AG04449 (cell line): ENCODE data around the gene GBX1.

ENCODE experiments used
- CTCF ChIA-PET: fragments of 350-600 bp; formaldehyde crosslinking; extraction: SDS; loops from one replicate; lab custom pipeline; 2021; ENCODE audit warnings: antibody characterized with exemption; lab: Yijun Ruan, JAX
- POLR2A ChIA-PET: fragments of 400-600, 350-600 bp; formaldehyde crosslinking; extraction: SDS; loops from one replicate; lab custom pipeline; 2020; ENCODE audit warnings: antibody characterized with exemption, inconsistent platforms; lab: Yijun Ruan, JAX
- DNase-seq: peaks from one replicate; pipeline ENCODE4 v3.0.0-alpha.2; 2010; ENCODE audit warnings: low read depth, low spot score
- H3K4me3 ChIP-seq: 2 replicates; pipeline ENCODE4 v1.5.1; 2011; ENCODE audit warnings: low read depth, mild to moderate bottlenecking, control low read depth, low read length
- TF ChIP-seq, protein P1 (sequence below): IDR thresholded peaks from one replicate; pipeline ENCODE4 v1.5.1; 2011; ENCODE audit warnings: mild to moderate bottlenecking, moderate library complexity, low read length, control low read depth, inconsistent platforms; ENCODE audit not compliant: insufficient read depth; ENCODE audit errors: missing control alignments

Gene GBX1

DNA sequence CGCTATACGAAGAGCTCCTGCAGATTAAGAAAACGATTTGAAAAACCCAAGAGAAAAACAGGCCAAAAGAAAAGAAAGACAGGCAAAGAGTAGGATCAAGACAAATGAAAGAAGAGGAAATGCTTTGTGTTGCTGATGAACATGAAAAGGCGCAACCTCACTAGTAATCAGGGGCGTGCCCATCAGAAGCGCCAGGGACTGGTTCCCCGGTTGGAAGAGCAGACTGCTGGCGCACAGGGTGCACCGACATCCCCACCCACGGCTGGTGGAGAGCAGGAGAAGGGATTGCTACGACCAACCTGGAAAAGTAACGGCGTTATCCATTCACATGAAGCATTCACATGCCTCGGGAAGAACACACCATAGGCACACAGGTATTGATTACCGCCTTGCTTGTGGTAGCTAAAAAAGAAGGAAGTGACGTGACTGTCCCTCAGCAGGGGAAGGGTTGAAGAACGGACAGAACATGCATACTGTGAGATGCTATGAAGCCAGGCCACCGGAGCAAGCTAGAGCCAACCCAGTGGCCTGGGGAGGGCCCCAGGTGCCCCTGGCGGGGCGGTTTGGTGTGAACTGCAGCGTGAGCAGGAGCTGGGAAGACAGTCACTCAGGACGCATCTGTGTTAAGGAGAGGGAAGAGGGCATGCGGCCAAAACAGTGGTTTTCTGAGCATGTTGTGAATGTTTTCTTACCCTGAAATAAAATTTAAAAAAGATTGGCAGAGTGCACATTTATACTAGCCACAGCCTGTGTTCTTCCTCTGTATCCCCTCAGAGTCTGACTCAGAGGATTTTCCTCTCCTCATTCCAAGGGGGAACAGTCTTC is 62.9 kb downstream of the GBX1 start:
- TF ChIP-seq, protein P1, sequence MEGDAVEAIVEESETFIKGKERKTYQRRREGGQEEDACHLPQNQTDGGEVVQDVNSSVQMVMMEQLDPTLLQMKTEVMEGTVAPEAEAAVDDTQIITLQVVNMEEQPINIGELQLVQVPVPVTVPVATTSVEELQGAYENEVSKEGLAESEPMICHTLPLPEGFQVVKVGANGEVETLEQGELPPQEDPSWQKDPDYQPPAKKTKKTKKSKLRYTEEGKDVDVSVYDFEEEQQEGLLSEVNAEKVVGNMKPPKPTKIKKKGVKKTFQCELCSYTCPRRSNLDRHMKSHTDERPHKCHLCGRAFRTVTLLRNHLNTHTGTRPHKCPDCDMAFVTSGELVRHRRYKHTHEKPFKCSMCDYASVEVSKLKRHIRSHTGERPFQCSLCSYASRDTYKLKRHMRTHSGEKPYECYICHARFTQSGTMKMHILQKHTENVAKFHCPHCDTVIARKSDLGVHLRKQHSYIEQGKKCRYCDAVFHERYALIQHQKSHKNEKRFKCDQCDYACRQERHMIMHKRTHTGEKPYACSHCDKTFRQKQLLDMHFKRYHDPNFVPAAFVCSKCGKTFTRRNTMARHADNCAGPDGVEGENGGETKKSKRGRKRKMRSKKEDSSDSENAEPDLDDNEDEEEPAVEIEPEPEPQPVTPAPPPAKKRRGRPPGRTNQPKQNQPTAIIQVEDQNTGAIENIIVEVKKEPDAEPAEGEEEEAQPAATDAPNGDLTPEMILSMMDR: no peak
- DNase-seq: peak; percentile 69
- ChIA-PET CTCF (interaction anchor here (0.6 to 16.7 kb wide), 8 partner anchors 7 to 95 kb away, joined by 3 to 347 read pairs (median 28); partner anchors contain the start of genes AGAP3, ATG9B, FASTK and TMUB1), POLR2A (interaction anchor here (1.0 to 1.3 kb wide), 2 partner anchors 16 to 24 kb away, joined by 4 to 6 read pairs; partner anchors contain the start of gene FASTK)
- no peak overlapping the region for H3K4me3 ChIP-seq

- TF ChIP-seq, protein P1: no peak
- POLR2A ChIA-PET: no interaction called here
- CTCF ChIA-PET: interaction anchor here (1.1 to 16.7 kb wide), 6 partner anchors 8 to 94 kb away, joined by 3 to 347 read pairs (median 32); partner anchors contain the start of genes AGAP3, FASTK and TMUB1
- H3K4me3 ChIP-seq: no peak overlapping the region
- DNase-seq: no peak
Measured at GRCh38 chr7:151103973-151104372, 63.5 kb downstream of the GBX1 start.

- ChIA-PET CTCF (interaction anchor here (0.9 to 16.7 kb wide), 4 partner anchors 9 to 85 kb away, joined by 8 to 347 read pairs (median 32); partner anchors contain the start of genes AGAP3, FASTK and TMUB1), POLR2A (no interaction called here)
- no peak overlapping the region for H3K4me3 ChIP-seq
- no peak for DNase-seq
- TF ChIP-seq, protein P1: no peak
Measured at GRCh38 chr7:151102991-151103390, 64.5 kb downstream of the GBX1 start.

GRCh38 chr7:151101621-151102396 is 65.7 kb downstream of the GBX1 start:
- POLR2A ChIA-PET: interaction anchor here (0.7 kb wide), 1 partner anchor 65 kb away, joined by 7 read pairs; no protein-coding TSS in a partner anchor
- CTCF ChIA-PET: interaction anchor here (2.2 to 16.7 kb wide), 3 partner anchors 10 to 84 kb away, joined by 12 to 347 read pairs (median 52); partner anchors contain the start of genes AGAP3, FASTK and TMUB1
- no peak for DNase-seq
- H3K4me3 ChIP-seq: no peak overlapping the region
- TF ChIP-seq, protein P1: no peak

GRCh38 chr7:151100921-151101320 is 66.6 kb downstream of the GBX1 start:
- CTCF ChIA-PET: interaction anchor here (1.0 to 5.6 kb wide), 3 partner anchors 10 to 13 kb away, joined by 3 to 52 read pairs (median 4); no protein-coding TSS in a partner anchor

More at GRCh38 chr7:151100921-151101320, 66.6 kb downstream of the GBX1 start:
- POLR2A ChIA-PET: no interaction called here
- TF ChIP-seq, protein P1: no peak
- DNase-seq: no peak
- no peak overlapping the region for H3K4me3 ChIP-seq
